ENCODE results near the gene TRERF1. TPM values are rescaled to one million over a fixed set of nuclear protein-coding genes. Genes with fewer than 3 reads are reported as not detected.

The TRERF1 gene
- total RNA-seq, 4 donors from 2014 or later, result 3.3 to 16.3 (median 7.2) TPM

GRCh38 chr6:42280966-42281533 is 170.7 kb downstream of the TRERF1 start:
- Histone ChIP-seq H3K27me3 (no peaks in the 10 kb centered on the region), H3K9me3 (no peaks in the 10 kb centered on the region), H3K27ac (no peak overlapping the region), H3K4me1 (peaks cover 0 to 16% of the 10 kb centered on the region in 2 donors), H3K36me3 (no peaks in the 10 kb centered on the region), H3K4me3 (no peak overlapping the region)
- DNase-seq, result no peak
- intact Hi-C loops (cut with DNase I; ENCODE audit: low total_unique reads), result no loop called here
- TF ChIP-seq, protein P1, sequence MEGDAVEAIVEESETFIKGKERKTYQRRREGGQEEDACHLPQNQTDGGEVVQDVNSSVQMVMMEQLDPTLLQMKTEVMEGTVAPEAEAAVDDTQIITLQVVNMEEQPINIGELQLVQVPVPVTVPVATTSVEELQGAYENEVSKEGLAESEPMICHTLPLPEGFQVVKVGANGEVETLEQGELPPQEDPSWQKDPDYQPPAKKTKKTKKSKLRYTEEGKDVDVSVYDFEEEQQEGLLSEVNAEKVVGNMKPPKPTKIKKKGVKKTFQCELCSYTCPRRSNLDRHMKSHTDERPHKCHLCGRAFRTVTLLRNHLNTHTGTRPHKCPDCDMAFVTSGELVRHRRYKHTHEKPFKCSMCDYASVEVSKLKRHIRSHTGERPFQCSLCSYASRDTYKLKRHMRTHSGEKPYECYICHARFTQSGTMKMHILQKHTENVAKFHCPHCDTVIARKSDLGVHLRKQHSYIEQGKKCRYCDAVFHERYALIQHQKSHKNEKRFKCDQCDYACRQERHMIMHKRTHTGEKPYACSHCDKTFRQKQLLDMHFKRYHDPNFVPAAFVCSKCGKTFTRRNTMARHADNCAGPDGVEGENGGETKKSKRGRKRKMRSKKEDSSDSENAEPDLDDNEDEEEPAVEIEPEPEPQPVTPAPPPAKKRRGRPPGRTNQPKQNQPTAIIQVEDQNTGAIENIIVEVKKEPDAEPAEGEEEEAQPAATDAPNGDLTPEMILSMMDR (IDR thresholded peaks at IDR 0.05), result no peak
- TF ChIP-seq POLR2A (IDR thresholded peaks at IDR 0.05), result no peak

- intact Hi-C loops (cut with DNase I; ENCODE audit: low total_unique reads), result no loop called here
- no peaks in the 10 kb centered on the region for H3K27me3 ChIP-seq
- TF ChIP-seq POLR2A (IDR thresholded peaks at IDR 0.05), result no peak
- TF ChIP-seq, protein P1 (IDR thresholded peaks at IDR 0.05), result no peak
- H3K36me3 ChIP-seq, result no peaks in the 10 kb centered on the region
- H3K9me3 ChIP-seq, result no peaks in the 10 kb centered on the region
- H3K4me1 ChIP-seq, result peaks cover 0 to 16% of the 10 kb centered on the region in 2 donors
- H3K27ac ChIP-seq, result peak overlapping the region; percentile 43 to 50
- no peak overlapping the region for H3K4me3 ChIP-seq
- peak; percentile 38 to 60 for DNase-seq
Observed at GRCh38 chr6:42279966-42280629, 171.6 kb downstream of the TRERF1 start.

DNA sequence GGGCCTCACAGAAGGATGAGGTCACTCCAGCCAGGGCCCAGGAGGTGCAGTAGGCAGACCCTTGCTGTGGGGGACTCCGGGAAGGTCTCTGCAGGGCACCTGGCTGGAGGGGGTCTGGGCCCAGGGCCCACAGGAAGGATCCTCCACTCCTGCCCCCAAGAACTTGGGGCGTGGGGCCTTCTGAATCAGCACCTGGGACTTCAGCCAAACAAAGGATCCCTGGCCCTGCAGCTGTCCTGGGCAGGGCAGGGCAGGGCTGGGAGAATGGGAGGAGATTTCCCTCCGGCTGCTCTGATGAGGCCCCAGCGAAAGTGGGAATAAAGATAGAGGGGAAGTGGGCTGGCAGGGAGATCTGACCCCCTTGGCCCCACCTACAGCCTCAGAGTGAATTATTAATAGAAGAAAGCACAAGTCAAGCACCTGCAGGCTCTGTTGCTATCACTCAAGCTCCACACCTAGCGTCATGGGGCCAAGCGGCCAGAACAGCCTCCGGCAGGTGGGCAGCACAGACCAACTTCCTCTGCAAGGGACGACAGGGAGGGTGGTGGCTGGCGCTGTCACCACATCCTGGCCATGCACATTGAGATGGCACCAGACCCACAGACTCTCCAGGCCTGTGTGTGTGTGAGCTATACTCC is 172.5 kb downstream of the TRERF1 start:
- DNase-seq, result peak; percentile 39 to 58
- peak overlapping the region; percentile 4 to 50 for H3K27ac ChIP-seq
- intact Hi-C loops (cut with DNase I; ENCODE audit: low total_unique reads), result no loop called here

GRCh38 chr6:42278131-42278853 is 173.4 kb downstream of the TRERF1 start:
- H3K27me3 ChIP-seq, result no peaks in the 10 kb centered on the region
- H3K9me3 ChIP-seq, result no peaks in the 10 kb centered on the region
- H3K27ac ChIP-seq, result no peak overlapping the region
- no peak for TF ChIP-seq POLR2A (IDR thresholded peaks at IDR 0.05)
- TF ChIP-seq, protein P1 (IDR thresholded peaks at IDR 0.05), result no peak
- DNase-seq, result no peak
- H3K4me1 ChIP-seq, result peaks cover 0 to 16% of the 10 kb centered on the region in 2 donors
- intact Hi-C loops (cut with DNase I; ENCODE audit: low total_unique reads), result no loop called here
- no peak overlapping the region for H3K4me3 ChIP-seq
- H3K36me3 ChIP-seq, result no peaks in the 10 kb centered on the region

More for the DNA sequence above, 172.5 kb downstream of the TRERF1 start:
- Histone ChIP-seq H3K9me3 (no peaks in the 10 kb centered on the region), H3K4me1 (peaks cover 0 to 16% of the 10 kb centered on the region in 2 donors), H3K36me3 (no peaks in the 10 kb centered on the region), H3K27me3 (no peaks in the 10 kb centered on the region), H3K4me3 (no peak overlapping the region)
- no peak for TF ChIP-seq POLR2A (IDR thresholded peaks at IDR 0.05)
- TF ChIP-seq, protein P1 (IDR thresholded peaks at IDR 0.05), result no peak
